Brain microvascular endothelial cell (primary cell): ENCODE results near the gene EHD1.

ENCODE experiments used
- DNase-seq: peaks from one replicate; pipeline ENCODE4 v3.0.0-alpha.2; 2020
- H3K27ac ChIP-seq: fragments of 250-450 bp; sonication (Bioruptor Pico); 2 replicates; pipeline ENCODE4 v1.5.1; 2020; ENCODE audit warnings: mild to moderate bottlenecking, moderate library complexity
- H3K27me3 ChIP-seq: fragments of 250-450 bp; sonication (Bioruptor Pico); replicated peaks from 2 replicates; pipeline ENCODE4 v1.5.1; 2020; ENCODE audit warnings: mild to moderate bottlenecking
- H3K36me3 ChIP-seq: fragments of 250-450 bp; sonication (Bioruptor Pico); replicated peaks from 2 replicates; pipeline ENCODE4 v1.5.1; 2020; ENCODE audit warnings: mild to moderate bottlenecking
- H3K4me3 ChIP-seq: 2 replicates; pipeline ENCODE4 v1.5.1; 2011; ENCODE audit warnings: low read depth, mild to moderate bottlenecking, control low read depth, low read length, moderate library complexity
- CTCF ChIP-seq: IDR thresholded peaks from 2 replicates; pipeline ENCODE4 v1.5.1; 2011; ENCODE audit warnings: low read depth, mild to moderate bottlenecking, moderate library complexity, low read length, control low read depth, inconsistent platforms; ENCODE audit errors: missing control alignments
- in situ Hi-C: cut with HindIII; loops from 2 replicates; pipeline ENCODE4 v1.10.0; 2017; ENCODE audit warnings: low sequenced_read_pairs, low pct_ligation_motif_present

EHD1 gene

GRCh38 chr11:64894812-64895452, 16.5 kb upstream of the EHD1 start:
- no peak for TF ChIP-seq CTCF
- Histone ChIP-seq H3K4me3 (no peak overlapping the region), H3K27me3 (no peaks in the 10 kb centered on the region), H3K27ac (no peak overlapping the region), H3K36me3 (peaks cover 15% of the 10 kb centered on the region)
- in situ Hi-C loops: loop anchor here (5.0 kb wide), 1 partner anchor 48 kb away; no protein-coding TSS in a partner anchor
- no peak for DNase-seq

- in situ Hi-C loops: loop anchor here (5.0 kb wide), 1 partner anchor 47 kb away; no protein-coding TSS in a partner anchor
- Histone ChIP-seq H3K27ac (no peak overlapping the region), H3K36me3 (peaks cover 15% of the 10 kb centered on the region), H3K4me3 (no peak overlapping the region), H3K27me3 (no peaks in the 10 kb centered on the region)
- DNase-seq: peak; percentile 39
- peak; percentile 95 for TF ChIP-seq CTCF
These were observed 15.8 kb upstream of the EHD1 start for GRCh38 chr11:64894070-64894811.

GRCh38 chr11:64893194-64894069, 15.0 kb upstream of the EHD1 start:
- Histone ChIP-seq H3K27ac (no peak overlapping the region), H3K27me3 (no peaks in the 10 kb centered on the region), H3K36me3 (peaks cover 15% of the 10 kb centered on the region), H3K4me3 (no peak overlapping the region)
- TF ChIP-seq CTCF: no peak
- no peak for DNase-seq
- in situ Hi-C loops: loop anchor here (5.0 kb wide), 1 partner anchor 46 kb away; no protein-coding TSS in a partner anchor

GRCh38 chr11:64892838-64893193, 14.4 kb upstream of the EHD1 start:
- Histone ChIP-seq H3K4me3 (no peak overlapping the region), H3K36me3 (peaks cover 9% of the 10 kb centered on the region), H3K27ac (no peak overlapping the region), H3K27me3 (no peaks in the 10 kb centered on the region)
- no peak for DNase-seq
- in situ Hi-C loops: loop anchor here (5.0 kb wide), 1 partner anchor 46 kb away; no protein-coding TSS in a partner anchor
- TF ChIP-seq CTCF: no peak

GRCh38 chr11:64892411-64892831, 14.0 kb upstream of the EHD1 start:
- DNase-seq: no peak
- Histone ChIP-seq H3K36me3 (peaks cover 5% of the 10 kb centered on the region), H3K27me3 (no peaks in the 10 kb centered on the region), H3K27ac (no peak overlapping the region), H3K4me3 (no peak overlapping the region)
- in situ Hi-C loops: loop anchor here (5.0 kb wide), 1 partner anchor 45 kb away; no protein-coding TSS in a partner anchor
- TF ChIP-seq CTCF: no peak
